Measurements from ENCODE around the gene MAB21L1.

GRCh38 chr13:35514801-35515502, 38.5 kb upstream of the MAB21L1 start:
- TF ChIP-seq, protein P1, sequence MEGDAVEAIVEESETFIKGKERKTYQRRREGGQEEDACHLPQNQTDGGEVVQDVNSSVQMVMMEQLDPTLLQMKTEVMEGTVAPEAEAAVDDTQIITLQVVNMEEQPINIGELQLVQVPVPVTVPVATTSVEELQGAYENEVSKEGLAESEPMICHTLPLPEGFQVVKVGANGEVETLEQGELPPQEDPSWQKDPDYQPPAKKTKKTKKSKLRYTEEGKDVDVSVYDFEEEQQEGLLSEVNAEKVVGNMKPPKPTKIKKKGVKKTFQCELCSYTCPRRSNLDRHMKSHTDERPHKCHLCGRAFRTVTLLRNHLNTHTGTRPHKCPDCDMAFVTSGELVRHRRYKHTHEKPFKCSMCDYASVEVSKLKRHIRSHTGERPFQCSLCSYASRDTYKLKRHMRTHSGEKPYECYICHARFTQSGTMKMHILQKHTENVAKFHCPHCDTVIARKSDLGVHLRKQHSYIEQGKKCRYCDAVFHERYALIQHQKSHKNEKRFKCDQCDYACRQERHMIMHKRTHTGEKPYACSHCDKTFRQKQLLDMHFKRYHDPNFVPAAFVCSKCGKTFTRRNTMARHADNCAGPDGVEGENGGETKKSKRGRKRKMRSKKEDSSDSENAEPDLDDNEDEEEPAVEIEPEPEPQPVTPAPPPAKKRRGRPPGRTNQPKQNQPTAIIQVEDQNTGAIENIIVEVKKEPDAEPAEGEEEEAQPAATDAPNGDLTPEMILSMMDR (IDR thresholded peaks at IDR 0.05; ENCODE audit: low read length) = no peak
- no peak for TF ChIP-seq EZH2 (IDR thresholded peaks at IDR 0.05; ENCODE audit: borderline replicate concordance, low read length)

Measured in OCI-LY1 (cell line).